Gastrocnemius medialis (tissue), 4 donors: ENCODE measurements around the gene REC8. TPM values are rescaled to one million over a fixed set of nuclear protein-coding genes. Genes with fewer than 3 reads are reported as not detected.

ENCODE experiments used
- ATAC-seq, 2 donors: fragments of 150-250 bp; one replicate each; pipeline ENCODE4 v1.9.1; 2016
- DNase-seq, 2 donors: peaks; one replicate each; pipeline ENCODE4 v3.0.0-alpha.2; 2019
- H3K27ac ChIP-seq, 4 donors: fragments of 200-600 bp; sonication (generic); 1 replicate in 1 of 4; 2 replicates in 3 of 4; pipeline ENCODE4 v1.5.1; 2016 to 2018; ENCODE audit warnings: mild to moderate bottlenecking in 2 of 4, moderate library complexity in 1 of 4
- H3K27me3 ChIP-seq, 3 donors: fragments of 200-600 bp; sonication (generic) in 2 of 3; 1 replicate in 1 of 3; 2 replicates in 2 of 3; pipeline versions ENCODE4 v1.5.1 to v1.6.0; 2016 to 2019; ENCODE audit warnings: mild to moderate bottlenecking in 1 of 3, moderate library complexity in 1 of 3
- H3K36me3 ChIP-seq, 2 donors: fragments of 200-600 bp; sonication (generic) in 1 of 2; one replicate each; pipeline ENCODE4 v1.5.1; 2017 to 2018
- H3K4me1 ChIP-seq, 2 donors: fragments of 200-600 bp; sonication (generic) in 1 of 2; one replicate each; pipeline ENCODE4 v1.5.1; 2016 to 2017; ENCODE audit warnings: mild to moderate bottlenecking in 2 of 2
- H3K4me3 ChIP-seq, 4 donors: fragments of 200-600 bp; sonication (generic) in 3 of 4; 1 replicate in 1 of 4; 2 replicates in 3 of 4; pipeline ENCODE4 v1.5.1; 2016 to 2019; ENCODE audit warnings: mild to moderate bottlenecking in 2 of 4
- H3K9me3 ChIP-seq, 3 donors: fragments of 200-600 bp; sonication (generic) in 2 of 3; 1 replicate in 1 of 3; 2 replicates in 2 of 3; pipeline ENCODE4 v1.5.1; 2016 to 2019
- CTCF ChIP-seq, 5 experiments: fragments of 450-650 bp in 3 of 5; fragments of 200-600 bp in 2 of 5; sonication (generic) in 2 of 5; IDR thresholded peaks in 4 of 5; conservative IDR thresholded peaks in 1 of 5; 1 replicate in 4 of 5; 2 replicates in 1 of 5; pipeline ENCODE4 v1.5.1; 2016 to 2019; ENCODE audit warnings: antibody characterized with exemption in 5 of 5, mild to moderate bottlenecking in 3 of 5, moderate library complexity in 3 of 5
- POLR2A ChIP-seq, 2 donors: fragments of 450-650 bp; IDR thresholded peaks; one replicate each; pipeline ENCODE4 v1.6.1; 2017; ENCODE audit warnings: antibody characterized with exemption in 2 of 2, mild to moderate bottlenecking in 2 of 2, moderate library complexity in 2 of 2
- in situ Hi-C, 4 donors: fragments of 200-750 bp; cut with MboI; loops; one replicate each; pipeline versions ENCODE4 v1.15.0 to v1.8.0; 2017; ENCODE audit warnings: low sequenced_read_pairs in 4 of 4
- intact Hi-C: fragments of 100-400 bp; cut with DNase I; formaldehyde crosslinking; loops from one replicate; pipeline ENCODE4 v1.15.1; 2023; ENCODE audit warnings: low total_unique reads
- total RNA-seq, 4 donors: library from RNA; depleted of rRNA; stranded (reverse); fragments of >200 nt; gene quantifications; one replicate each; pipeline versions ENCODE4 v1.1.0 to v1.2.3, GENCODE V29; 2016

The REC8 gene
- total RNA-seq, 4 donors from 2014 or later = 0.27 to 3.1 (median 0.82) TPM; not detected in 1

- Histone ChIP-seq H3K4me1 (peaks cover 10 to 13% of the 10 kb centered on the region in 2 donors), H3K27me3 (no peaks in the 10 kb centered on the region), H3K27ac (no peak overlapping the region), H3K4me3 (no peak overlapping the region), H3K9me3 (no peaks in the 10 kb centered on the region), H3K36me3 (peaks cover 0 to 69% of the 10 kb centered on the region in 2 donors)
- no peak for DNase-seq
- in situ Hi-C loops = no loop called here
- intact Hi-C loops = no loop called here
- ATAC-seq = no peak
- TF ChIP-seq POLR2A (IDR thresholded peaks at IDR 0.05) (no peak), CTCF (IDR thresholded peaks at IDR 0.05 in 4 of 5, conservative IDR thresholded peaks at IDR 0.05 in 1 of 5) (no peak)
Measured at GRCh38 chr14:24150993-24151392, 20.9 kb upstream of the REC8 start.

- no peak overlapping the region for H3K4me3 ChIP-seq
- peaks cover 0 to 74% of the 10 kb centered on the region in 2 donors for H3K36me3 ChIP-seq
- H3K27ac ChIP-seq = no peak overlapping the region
- ATAC-seq = no peak
- TF ChIP-seq POLR2A (IDR thresholded peaks at IDR 0.05) = no peak
- TF ChIP-seq CTCF (IDR thresholded peaks at IDR 0.05 in 4 of 5, conservative IDR thresholded peaks at IDR 0.05 in 1 of 5) = no peak
- H3K27me3 ChIP-seq = no peaks in the 10 kb centered on the region
- in situ Hi-C loops (no loop called here), intact Hi-C loops (no loop called here)
- DNase-seq = no peak
- H3K9me3 ChIP-seq = no peaks in the 10 kb centered on the region
- peaks cover 9 to 11% of the 10 kb centered on the region in 2 donors for H3K4me1 ChIP-seq
Measured at GRCh38 chr14:24151404-24152080, 20.3 kb upstream of the REC8 start.

GRCh38 chr14:24155100-24155499 lies 16.8 kb upstream of the REC8 start:
- H3K36me3 ChIP-seq = peaks cover 0 to 82% of the 10 kb centered on the region in 2 donors
- intact Hi-C loops = no loop called here
- no peak for TF ChIP-seq CTCF (IDR thresholded peaks at IDR 0.05 in 4 of 5, conservative IDR thresholded peaks at IDR 0.05 in 1 of 5)
- TF ChIP-seq POLR2A (IDR thresholded peaks at IDR 0.05) = no peak
- ATAC-seq (no peak), DNase-seq (no peak)
- H3K27ac ChIP-seq = no peak overlapping the region
- H3K27me3 ChIP-seq = no peaks in the 10 kb centered on the region
- no peaks in the 10 kb centered on the region for H3K9me3 ChIP-seq
- H3K4me3 ChIP-seq = no peak overlapping the region
- in situ Hi-C loops = no loop called here
- H3K4me1 ChIP-seq = no peaks in the 10 kb centered on the region

GRCh38 chr14:24156840-24157239 lies 15.0 kb upstream of the REC8 start:
- Histone ChIP-seq H3K4me3 (no peak overlapping the region), H3K27me3 (no peaks in the 10 kb centered on the region), H3K36me3 (peaks cover 0 to 73% of the 10 kb centered on the region in 2 donors), H3K9me3 (no peaks in the 10 kb centered on the region), H3K4me1 (peaks cover 7 to 14% of the 10 kb centered on the region in 2 donors), H3K27ac (no peak overlapping the region)
- in situ Hi-C loops = no loop called here
- ATAC-seq = no peak
- TF ChIP-seq POLR2A (IDR thresholded peaks at IDR 0.05) (no peak), CTCF (IDR thresholded peaks at IDR 0.05 in 4 of 5, conservative IDR thresholded peaks at IDR 0.05 in 1 of 5) (no peak)
- DNase-seq = no peak
- intact Hi-C loops = no loop called here

- Histone ChIP-seq H3K27me3 (no peaks in the 10 kb centered on the region), H3K4me1 (peaks cover 12 to 19% of the 10 kb centered on the region in 2 donors), H3K36me3 (peaks cover 0 to 68% of the 10 kb centered on the region in 2 donors), H3K27ac (no peak overlapping the region), H3K4me3 (no peak overlapping the region), H3K9me3 (no peaks in the 10 kb centered on the region)
- in situ Hi-C loops (no loop called here), intact Hi-C loops (no loop called here)
- DNase-seq (no peak), ATAC-seq (no peak)
- TF ChIP-seq POLR2A (IDR thresholded peaks at IDR 0.05) = no peak
- TF ChIP-seq CTCF (IDR thresholded peaks at IDR 0.05 in 4 of 5, conservative IDR thresholded peaks at IDR 0.05 in 1 of 5) = no peak
Measured at GRCh38 chr14:24157331-24157730, 14.5 kb upstream of the REC8 start.
